IMR-90 (cell line): Measurements from ENCODE around the gene OSCP1. TPM values are rescaled to one million over a fixed set of nuclear protein-coding genes. Genes with fewer than 3 reads are reported as not detected.

Source experiments
- ATAC-seq: fragments of 200-7000 bp; cut with Tn5 transposase; 2 replicates; pipeline ENCODE4 v1.9.1; 2020; ENCODE audit warnings: low read depth, mild to moderate bottlenecking, moderate library complexity
- BruUV-seq: library from RNA; stranded (reverse); fragments of 400-500 nt; replicated peaks from 2 replicates; lab custom pipeline; 2021; lab: Mats Ljungman, UMichigan
- CTCF ChIA-PET: fragments of 300-600 bp; formaldehyde crosslinking; extraction: SDS; loops from one replicate; lab custom pipeline; 2021; ENCODE audit warnings: antibody characterized with exemption; lab: Yijun Ruan, JAX
- POLR2A ChIA-PET: fragments of 300-600 bp; sonication (Branson Sonifier 250); formaldehyde crosslinking; loops from one replicate; lab custom pipeline; 2022; ENCODE audit warnings: antibody characterized with exemption; ENCODE audit not compliant: unreplicated experiment; lab: Charles Lee
- DNase-seq: peaks from one replicate; pipeline ENCODE4 v3.0.0; 2013
- H2AFZ ChIP-seq: replicated peaks from 2 replicates; pipeline ENCODE3; 2013; ENCODE audit warnings: low read length, mild to moderate bottlenecking; ENCODE audit not compliant: poor library complexity
- H2AK5ac ChIP-seq: 2 replicates; pipeline ENCODE4 v1.6.1; 2013; ENCODE audit warnings: low read depth, low read length, inconsistent platforms
- H2AK9ac ChIP-seq: replicated peaks from 2 replicates; pipeline ENCODE3; 2013; ENCODE audit warnings: mild to moderate bottlenecking, low read depth, low read length, moderate library complexity; ENCODE audit not compliant: poor library complexity
- H2BK120ac ChIP-seq: 2 replicates; pipeline ENCODE4 v1.6.1; 2013; ENCODE audit warnings: low read depth, low read length, inconsistent platforms
- H2BK15ac ChIP-seq: 3 replicates; pipeline ENCODE4 v1.6.1; 2013; ENCODE audit warnings: low read depth, low read length, inconsistent platforms
- H2BK20ac ChIP-seq: 2 replicates; pipeline ENCODE4 v1.6.1; 2013; ENCODE audit warnings: low read depth, mild to moderate bottlenecking, inconsistent platforms, low read length, moderate library complexity
- H2BK5ac ChIP-seq: 2 replicates; pipeline ENCODE4 v1.6.1; 2013; ENCODE audit warnings: mild to moderate bottlenecking, low read depth, low read length, inconsistent platforms; ENCODE audit not compliant: poor library complexity, severe bottlenecking
- H3K14ac ChIP-seq: replicated peaks from 2 replicates; pipeline ENCODE4 v1.6.1; 2013; ENCODE audit warnings: low read depth, low read length, inconsistent platforms
- H3K18ac ChIP-seq: 2 replicates; pipeline ENCODE4 v1.6.1; 2013; ENCODE audit warnings: low read depth, low read length, control low read depth
- H3K23ac ChIP-seq: 2 replicates; pipeline ENCODE4 v1.6.1; 2013; ENCODE audit warnings: low read depth, low read length, inconsistent platforms
- H3K27ac ChIP-seq: 2 replicates; pipeline ENCODE4 v1.5.1; 2013; ENCODE audit warnings: mild to moderate bottlenecking, control low read depth, low read length; ENCODE audit not compliant: insufficient read depth
- H3K27me3 ChIP-seq: 2 replicates; pipeline ENCODE4 v1.6.1; 2013; ENCODE audit warnings: low read length; ENCODE audit not compliant: control insufficient read depth, insufficient read depth
- H3K36me3 ChIP-seq: 2 replicates; pipeline ENCODE4 v1.6.1; 2013; ENCODE audit warnings: low read length, mixed read lengths; ENCODE audit not compliant: control insufficient read depth, insufficient read depth
- H3K4ac ChIP-seq: 2 replicates; pipeline ENCODE4 v1.6.1; 2013; ENCODE audit warnings: low read depth, low read length, inconsistent platforms
- H3K4me1 ChIP-seq: 2 replicates; pipeline ENCODE4 v1.6.1; 2013; ENCODE audit warnings: low read length, mixed read lengths; ENCODE audit not compliant: control insufficient read depth, insufficient read depth
- H3K4me2 ChIP-seq: 2 replicates; pipeline ENCODE4 v1.6.1; 2013; ENCODE audit warnings: low read depth, mild to moderate bottlenecking, control low read depth, low read length, moderate library complexity
- H3K4me3 ChIP-seq: 2 replicates; pipeline ENCODE4 v1.5.1; 2013; ENCODE audit warnings: low read depth, mild to moderate bottlenecking, control low read depth, low read length, moderate library complexity; ENCODE audit not compliant: insufficient read depth
- H3K56ac ChIP-seq: 2 replicates; pipeline ENCODE4 v1.6.1; 2013; ENCODE audit warnings: low read length, inconsistent platforms; ENCODE audit not compliant: insufficient read depth; ENCODE audit errors: extremely low read depth
- H3K79me1 ChIP-seq, 2 experiments: 2 replicates each; pipeline ENCODE4 v1.6.1; 2013; ENCODE audit warnings: low read length in 2 of 2, inconsistent platforms in 1 of 2, low read depth in 1 of 2
- H3K9ac ChIP-seq: 2 replicates; pipeline ENCODE4 v1.6.1; 2013; ENCODE audit warnings: low read depth, low read length, control low read depth
- H3K9me1 ChIP-seq: 2 replicates; pipeline ENCODE4 v1.6.1; 2013; ENCODE audit warnings: low read length, inconsistent platforms; ENCODE audit not compliant: insufficient read depth
- H3K9me3 ChIP-seq: 2 replicates; pipeline ENCODE4 v1.6.1; 2013; ENCODE audit warnings: low read length; ENCODE audit not compliant: control insufficient read depth, insufficient read depth
- H4K20me1 ChIP-seq: 2 replicates; pipeline ENCODE4 v1.6.1; 2013; ENCODE audit warnings: low read length, inconsistent platforms; ENCODE audit not compliant: insufficient read depth
- H4K5ac ChIP-seq: 2 replicates; pipeline ENCODE4 v1.6.1; 2013; ENCODE audit warnings: mild to moderate bottlenecking, low read depth, low read length, control low read depth
- H4K8ac ChIP-seq, 2 experiments: 2 replicates each; pipeline ENCODE4 v1.6.1; 2013; ENCODE audit warnings: low read depth in 2 of 2, low read length in 2 of 2, control low read depth in 1 of 2, inconsistent platforms in 1 of 2
- H4K91ac ChIP-seq: 2 replicates; pipeline ENCODE4 v1.6.1; 2013; ENCODE audit warnings: low read depth, low read length, inconsistent platforms; ENCODE audit not compliant: insufficient read depth
- CEBPB ChIP-seq: IDR thresholded peaks from 2 replicates; pipeline ENCODE4 v1.6.1; 2012; ENCODE audit warnings: low read depth, low read length, improper control_type of control experiment
- CHD1 ChIP-seq: IDR thresholded peaks from 2 replicates; pipeline ENCODE4 v1.6.1; 2012; ENCODE audit warnings: low read depth, low read length, improper control_type of control experiment
- MXI1 ChIP-seq: IDR thresholded peaks from 2 replicates; pipeline ENCODE4 v1.6.1; 2012; ENCODE audit warnings: low read depth, mild to moderate bottlenecking, low read length, moderate library complexity, borderline replicate concordance
- NFE2L2 ChIP-seq: fragments of 150-350 bp; IDR thresholded peaks from 2 replicates; pipeline ENCODE4 v1.6.1; 2016; ENCODE audit warnings: low read depth, mild to moderate bottlenecking, low read length
- POLR2A ChIP-seq: IDR thresholded peaks from 2 replicates; pipeline ENCODE4 v1.6.1; 2012; ENCODE audit warnings: mild to moderate bottlenecking, low read depth, low read length
- RAD21 ChIP-seq: IDR thresholded peaks from 2 replicates; pipeline ENCODE4 v1.6.1; 2012; ENCODE audit warnings: low read length, improper control_type of control experiment
- RCOR1 ChIP-seq: IDR thresholded peaks from 2 replicates; pipeline ENCODE4 v1.6.1; 2012; ENCODE audit warnings: mild to moderate bottlenecking, low read length, improper control_type of control experiment; ENCODE audit not compliant: insufficient replicate concordance
- RFX5 ChIP-seq: IDR thresholded peaks from 2 replicates; pipeline ENCODE4 v1.8.0; 2012; ENCODE audit warnings: low read depth, mild to moderate bottlenecking, low read length, moderate library complexity
- SMC3 ChIP-seq: fragments of 150-350 bp; IDR thresholded peaks from 2 replicates; pipeline ENCODE4 v1.6.1; 2016; ENCODE audit warnings: low read depth, mild to moderate bottlenecking, antibody characterized with exemption, low read length, moderate library complexity
- USF2 ChIP-seq: fragments of 150-350 bp; IDR thresholded peaks from 2 replicates; pipeline ENCODE4 v1.6.1; 2017; ENCODE audit warnings: mild to moderate bottlenecking, antibody characterized with exemption, low read length, low read depth
- WGBS, 2 experiments: methylation state at CpG; one replicate each; pipeline versions ENCODE4 v1.1.5 to v1.1.7; 2013; ENCODE audit warnings: missing lambda C conversion rate in 2 of 2; ENCODE audit not compliant: insufficient read length in 1 of 2; ENCODE audit errors: extremely low coverage in 2 of 2; 5-methylcytosine and 5-hydroxymethylcytosine counted together
- dilution Hi-C: fragments of 300-500 bp; cut with HindIII; formaldehyde crosslinking; loops from one replicate; pipeline ENCODE4 v1.14.3; 2018; ENCODE audit warnings: low sequenced_read_pairs; ENCODE audit not compliant: unreplicated experiment
- in situ Hi-C: fragments of 300-500 bp; cut with MboI; formaldehyde crosslinking; loops from 3 replicates; pipeline ENCODE4 v1.14.3; 2019; ENCODE audit warnings: low sequenced_read_pairs, inconsistent platforms, mixed read lengths
- intact Hi-C: fragments of 100-400 bp; cut with micrococcal nuclease; formaldehyde crosslinking; loops from 2 replicates; pipeline ENCODE4 v1.10.0; 2022
- polyA plus RNA-seq, 3 experiments: library from polyadenylated mRNA; depleted of rRNA; stranded (reverse); fragments of >200 nt; gene quantifications; 2 replicates each; pipeline ENCODE4 v1.2.3, GENCODE V29; 2012; ENCODE audit warnings: low replicate concordance in 1 of 3
- total RNA-seq: library from RNA; depleted of rRNA; stranded (reverse); fragments of >200 nt; gene quantifications from 2 replicates; pipeline ENCODE4 v1.2.3, GENCODE V29; 2012
- TF ChIP-seq, protein P1 (sequence below): fragments of 150-350 bp; IDR thresholded peaks from 2 replicates; pipeline ENCODE4 v1.6.1; 2016; ENCODE audit warnings: low read depth, mild to moderate bottlenecking, low read length, moderate library complexity, borderline replicate concordance

The OSCP1 gene
- total and polyA plus RNA-seq, 2 of the 4 experiments (the other 2 are of a cell fraction) = 7.8 to 11.8 TPM

- TF ChIP-seq USF2 (peak; percentile 80), RFX5 (no peak), POLR2A (peak; percentile 77)
These were observed 13.8 kb upstream of the OSCP1 start, which contains the start of gene MRPS15 (continued) for GRCh38 chr1:36463803-36464604.

- peak overlapping the region; percentile 86 for H3K4ac ChIP-seq
- H3K27me3 ChIP-seq = no peaks in the 10 kb centered on the region
- dilution Hi-C loops = no loop called here
- in situ Hi-C loops = loop anchor here (25.0 kb wide), 1 partner anchor 1549 kb away; the partner anchor contains the start of genes FHL3 and UTP11
- H3K14ac ChIP-seq = peak overlapping the region; percentile 59; the same call in 1 of the 2 replicates
- peak overlapping the region; percentile 69; the same call in 1 of the 2 replicates for H3K23ac ChIP-seq
- H2BK20ac ChIP-seq = no peak overlapping the region
- H2AK9ac ChIP-seq = peak overlapping the region; percentile 92
- H3K4me2 ChIP-seq = peak overlapping the region; percentile 95
- H4K8ac ChIP-seq = peak overlapping the region; percentile 89 to 94; a peak in 3 of 4 replicates
- H4K20me1 ChIP-seq = no peaks in the 10 kb centered on the region
- no peak for DNase-seq
- peaks cover 6% of the 10 kb centered on the region for H3K4me1 ChIP-seq
- H3K9ac ChIP-seq = peak overlapping the region; percentile 94
- H3K9me1 ChIP-seq = peaks cover 11% of the 10 kb centered on the region
- H2BK120ac ChIP-seq = no peak overlapping the region
- H2AK5ac ChIP-seq = peak overlapping the region; percentile 95
- peak overlapping the region; percentile 90 for H2AFZ ChIP-seq
- ChIA-PET CTCF (no interaction called here), POLR2A (no interaction called here)
- H3K18ac ChIP-seq = no peak overlapping the region
- peaks cover 13 to 26% of the 10 kb centered on the region in 2 experiments; a peak in 3 of 4 replicates for H3K79me1 ChIP-seq
- intact Hi-C loops = no loop called here
- no CpG with 5 or more reads among the region's 6 CpGs for WGBS, 2 experiments
- H3K36me3 ChIP-seq = peaks cover 28% of the 10 kb centered on the region
- H2BK5ac ChIP-seq = no peak overlapping the region
- no peak overlapping the region for H4K91ac ChIP-seq
- no TSS peak for BruUV-seq
- H3K4me3 ChIP-seq = peak overlapping the region; percentile 90
- H2BK15ac ChIP-seq = no peak overlapping the region
- peak overlapping the region; percentile 81 for H3K27ac ChIP-seq
- H3K56ac ChIP-seq = 0 out of 2 replicates have a peak overlapping the region, but pooled peaks have one; percentile 71
- no peaks in the 10 kb centered on the region for H3K9me3 ChIP-seq
- no peak for ATAC-seq
- peak overlapping the region; percentile 90 for H4K5ac ChIP-seq
- TF ChIP-seq RAD21 (no peak), RCOR1 (no peak), USF2 (no peak), POLR2A (no peak), MXI1 (no peak), CEBPB (no peak), CHD1 (no peak), SMC3 (no peak), NFE2L2 (no peak), RFX5 (no peak)
- TF ChIP-seq, protein P1, sequence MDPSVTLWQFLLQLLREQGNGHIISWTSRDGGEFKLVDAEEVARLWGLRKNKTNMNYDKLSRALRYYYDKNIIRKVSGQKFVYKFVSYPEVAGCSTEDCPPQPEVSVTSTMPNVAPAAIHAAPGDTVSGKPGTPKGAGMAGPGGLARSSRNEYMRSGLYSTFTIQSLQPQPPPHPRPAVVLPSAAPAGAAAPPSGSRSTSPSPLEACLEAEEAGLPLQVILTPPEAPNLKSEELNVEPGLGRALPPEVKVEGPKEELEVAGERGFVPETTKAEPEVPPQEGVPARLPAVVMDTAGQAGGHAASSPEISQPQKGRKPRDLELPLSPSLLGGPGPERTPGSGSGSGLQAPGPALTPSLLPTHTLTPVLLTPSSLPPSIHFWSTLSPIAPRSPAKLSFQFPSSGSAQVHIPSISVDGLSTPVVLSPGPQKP = no peak
These were observed 13.2 kb upstream of the OSCP1 start for GRCh38 chr1:36463463-36463802.
